ENCODE measurements around the gene MBD6.

DNA sequence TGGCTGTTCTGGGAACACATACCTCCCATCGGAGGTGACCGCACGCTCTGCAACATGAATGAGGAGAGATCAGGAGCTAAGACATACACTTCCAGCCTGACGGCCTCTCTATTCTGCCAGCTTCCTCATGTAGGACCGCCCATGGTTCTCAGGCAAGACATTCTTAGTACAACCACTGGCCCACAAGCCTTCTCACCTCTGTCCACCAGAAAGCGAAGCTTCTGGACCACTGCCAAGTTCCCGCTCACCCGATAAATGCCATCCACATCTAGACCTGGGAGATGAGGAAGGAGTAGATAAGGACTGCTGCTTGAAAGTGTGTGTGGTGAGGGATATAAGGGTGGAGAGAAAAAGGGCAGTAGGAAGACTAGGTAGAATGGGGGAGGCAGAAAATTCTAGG is 48.2 kb upstream of the MBD6 start:
- TF ChIP-seq, protein P1, sequence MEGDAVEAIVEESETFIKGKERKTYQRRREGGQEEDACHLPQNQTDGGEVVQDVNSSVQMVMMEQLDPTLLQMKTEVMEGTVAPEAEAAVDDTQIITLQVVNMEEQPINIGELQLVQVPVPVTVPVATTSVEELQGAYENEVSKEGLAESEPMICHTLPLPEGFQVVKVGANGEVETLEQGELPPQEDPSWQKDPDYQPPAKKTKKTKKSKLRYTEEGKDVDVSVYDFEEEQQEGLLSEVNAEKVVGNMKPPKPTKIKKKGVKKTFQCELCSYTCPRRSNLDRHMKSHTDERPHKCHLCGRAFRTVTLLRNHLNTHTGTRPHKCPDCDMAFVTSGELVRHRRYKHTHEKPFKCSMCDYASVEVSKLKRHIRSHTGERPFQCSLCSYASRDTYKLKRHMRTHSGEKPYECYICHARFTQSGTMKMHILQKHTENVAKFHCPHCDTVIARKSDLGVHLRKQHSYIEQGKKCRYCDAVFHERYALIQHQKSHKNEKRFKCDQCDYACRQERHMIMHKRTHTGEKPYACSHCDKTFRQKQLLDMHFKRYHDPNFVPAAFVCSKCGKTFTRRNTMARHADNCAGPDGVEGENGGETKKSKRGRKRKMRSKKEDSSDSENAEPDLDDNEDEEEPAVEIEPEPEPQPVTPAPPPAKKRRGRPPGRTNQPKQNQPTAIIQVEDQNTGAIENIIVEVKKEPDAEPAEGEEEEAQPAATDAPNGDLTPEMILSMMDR (IDR thresholded peaks at IDR 0.05; ENCODE audit: insufficient read depth, low read length, poor library complexity, severe bottlenecking) = no peak
- TF ChIP-seq EZH2phosphoT487 (conservative IDR thresholded peaks at IDR 0.05; ENCODE audit: low read length) = no peak

Measured in SU-DHL-6 (cell line).